Keratinocyte (primary cell): Measurements from ENCODE around the gene FAM174B. TPM values are rescaled to one million over a fixed set of nuclear protein-coding genes. Genes with fewer than 3 reads are reported as not detected.

Experiments used
- DNase-seq: peaks from one replicate; pipeline ENCODE4 v3.0.0-alpha.2; 2011; ENCODE audit warnings: low read depth, missing footprints, low spot score
- FAIRE-seq: peaks from 2 replicates; lab custom pipeline; 2011; peaks lifted over from hg19 to GRCh38; lab: Jason Lieb, UNC
- H2AFZ ChIP-seq: 2 replicates; pipeline ENCODE4 v1.6.0; 2012; ENCODE audit warnings: low read length, control low read depth, inconsistent platforms; ENCODE audit not compliant: control insufficient read depth
- H3K27ac ChIP-seq: 2 replicates; pipeline ENCODE4 v1.5.1; 2011; ENCODE audit warnings: low read length; ENCODE audit not compliant: control insufficient read depth, insufficient read depth
- H3K27me3 ChIP-seq: 3 replicates; pipeline ENCODE4 v1.6.0; 2011; ENCODE audit warnings: low read length; ENCODE audit not compliant: control insufficient read depth, insufficient read depth; ENCODE audit errors: extremely low read depth
- H3K36me3 ChIP-seq, 2 experiments: 2 replicates in 1 of 2; 3 replicates in 1 of 2; pipeline ENCODE4 v1.5.1; 2011; ENCODE audit warnings: low read length in 2 of 2, mild to moderate bottlenecking in 1 of 2; ENCODE audit not compliant: control insufficient read depth in 2 of 2, insufficient read depth in 2 of 2; ENCODE audit errors: extremely low read depth in 1 of 2
- H3K4me1 ChIP-seq: 3 replicates; pipeline ENCODE4 v1.5.1; 2011; ENCODE audit warnings: low read length; ENCODE audit not compliant: control insufficient read depth, insufficient read depth; ENCODE audit errors: extremely low read depth
- H3K4me2 ChIP-seq: 3 replicates; pipeline ENCODE4 v1.6.0; 2011; ENCODE audit warnings: low read depth, low read length; ENCODE audit not compliant: control insufficient read depth, insufficient read depth; ENCODE audit errors: extremely low read depth
- H3K4me3 ChIP-seq, 3 experiments: fragments of 200-600 bp in 1 of 3; sonication (generic) in 1 of 3; 2 replicates in 2 of 3; 3 replicates in 1 of 3; pipeline ENCODE4 v1.5.1; 2011 to 2016; ENCODE audit warnings: low read length in 3 of 3, mild to moderate bottlenecking in 3 of 3, control low read depth in 2 of 3, inconsistent platforms in 1 of 3, low read depth in 1 of 3, mixed read lengths in 1 of 3, mixed run types in 1 of 3, moderate library complexity in 1 of 3; ENCODE audit not compliant: control insufficient read depth in 2 of 3, insufficient read depth in 2 of 3; ENCODE audit errors: extremely low read depth in 1 of 3
- H3K79me2 ChIP-seq: 2 replicates; pipeline ENCODE4 v1.6.0; 2012; ENCODE audit warnings: low read length; ENCODE audit not compliant: control insufficient read depth, insufficient read depth
- H3K9ac ChIP-seq: 3 replicates; pipeline ENCODE4 v1.6.0; 2011; ENCODE audit warnings: low read length; ENCODE audit not compliant: control insufficient read depth, insufficient read depth; ENCODE audit errors: extremely low read depth
- H3K9me1 ChIP-seq: 3 replicates; pipeline ENCODE4 v1.6.0; 2011; ENCODE audit warnings: low read length; ENCODE audit not compliant: control insufficient read depth, insufficient read depth; ENCODE audit errors: extremely low read depth
- H3K9me3 ChIP-seq: 2 replicates; pipeline ENCODE4 v1.5.1; 2012; ENCODE audit warnings: low read depth, low read length; ENCODE audit not compliant: control insufficient read depth
- H4K20me1 ChIP-seq: 3 replicates; pipeline ENCODE4 v1.6.0; 2011; ENCODE audit warnings: low read length; ENCODE audit not compliant: control insufficient read depth, insufficient read depth; ENCODE audit errors: extremely low read depth
- CTCF ChIP-seq, 3 experiments: IDR thresholded peaks in 1 of 3; conservative IDR thresholded peaks in 1 of 3; optimal IDR thresholded peaks in 1 of 3; 2 replicates in 2 of 3; 3 replicates in 1 of 3; pipeline versions ENCODE3 to v1.5.1; 2011; ENCODE audit warnings: low read length in 3 of 3, mild to moderate bottlenecking in 3 of 3, moderate library complexity in 2 of 3, control low read depth in 1 of 3, inconsistent platforms in 1 of 3; ENCODE audit not compliant: insufficient read depth in 2 of 3; ENCODE audit errors: extremely low read depth in 1 of 3
- EZH2 ChIP-seq: IDR thresholded peaks from one replicate; pipeline ENCODE4 v1.6.1; 2012; ENCODE audit warnings: inconsistent platforms, mild to moderate bottlenecking, low read length, moderate library complexity
- dilution Hi-C: fragments of 300-500 bp; cut with MboI; formaldehyde crosslinking; loops from one replicate; pipeline ENCODE4 v1.7.0; 2020; ENCODE audit warnings: low sequenced_read_pairs; ENCODE audit not compliant: extremely low pct_ligation_motif_present
- polyA plus RNA-seq, 5 experiments: library from polyadenylated mRNA; depleted of rRNA in 3 of 5; stranded (reverse) in 3 of 5; stranded (forward) in 1 of 5; unstranded in 1 of 5; fragments of >200 nt; gene quantifications; 1 replicate in 1 of 5; 2 replicates in 3 of 5; 3 replicates in 1 of 5; pipeline versions ENCODE4 v1.2.1 to v1.2.3, GENCODE V29; 2011 to 2012; ENCODE audit warnings: missing spikeins in 2 of 5, low read depth in 1 of 5, low replicate concordance in 1 of 5

FAM174B gene
- polyA plus RNA-seq, 1 donor (not counting 4 experiments of a cell fraction or from before 2014, with no cell fraction given): 0.73 TPM

GRCh38 chr15:92676561-92676960 is 21.0 kb upstream of the FAM174B start:
- no peak for TF ChIP-seq EZH2
- TF ChIP-seq CTCF (optimal IDR thresholded peaks at IDR 0.05 in 1 of 3, IDR thresholded peaks at IDR 0.05 in 1 of 3, conservative IDR thresholded peaks at IDR 0.05 in 1 of 3; ENCODE audit: extremely low read depth in 1 of 3, insufficient read depth in 2 of 3, low read length in 3 of 3): no peak
- Histone ChIP-seq H3K4me1 (no peaks in the 10 kb centered on the region), H3K9me1 (no peaks in the 10 kb centered on the region), H3K9me3 (no peaks in the 10 kb centered on the region), H3K4me3 (no peak overlapping the region), H3K27me3 (peaks cover 2% of the 10 kb centered on the region), H2AFZ (no peak overlapping the region), H4K20me1 (no peaks in the 10 kb centered on the region), H3K79me2 (no peaks in the 10 kb centered on the region), H3K36me3 (no peaks in the 10 kb centered on the region), H3K9ac (no peak overlapping the region), H3K27ac (no peak overlapping the region), H3K4me2 (no peak overlapping the region)
- FAIRE-seq (no peak), DNase-seq (no peak)
- dilution Hi-C loops: no loop called here

- no peak overlapping the region for H2AFZ ChIP-seq
- no peaks in the 10 kb centered on the region for H3K36me3 ChIP-seq
- H3K27ac ChIP-seq: no peak overlapping the region
- H3K9me3 ChIP-seq: no peaks in the 10 kb centered on the region
- no peaks in the 10 kb centered on the region for H3K79me2 ChIP-seq
- peaks cover 2% of the 10 kb centered on the region for H3K27me3 ChIP-seq
- no peaks in the 10 kb centered on the region for H3K9me1 ChIP-seq
- no peak overlapping the region for H3K9ac ChIP-seq
- no peaks in the 10 kb centered on the region for H4K20me1 ChIP-seq
- no peak overlapping the region for H3K4me2 ChIP-seq
- no peak overlapping the region for H3K4me3 ChIP-seq
- DNase-seq: no peak
- no peak for FAIRE-seq
- H3K4me1 ChIP-seq: no peaks in the 10 kb centered on the region
- TF ChIP-seq EZH2: no peak
- no peak for TF ChIP-seq CTCF (optimal IDR thresholded peaks at IDR 0.05 in 1 of 3, IDR thresholded peaks at IDR 0.05 in 1 of 3, conservative IDR thresholded peaks at IDR 0.05 in 1 of 3; ENCODE audit: extremely low read depth in 1 of 3, insufficient read depth in 2 of 3, low read length in 3 of 3)
- dilution Hi-C loops: no loop called here
These were observed 19.9 kb upstream of the FAM174B start for GRCh38 chr15:92675485-92675884.
